CD4-positive, alpha-beta T cell treated with Interleukin-1 beta for 1 hour (primary cell): ENCODE measurements around the gene MAT1A.
A peak's percentile ranks its signal among the peaks of the same experiment; 100 is the strongest.
"Not testable (repeated sequence)": the region's sequence is repeated elsewhere in the genome, so short reads cannot be mapped to it uniquely, and the experiment has no call there.

Experiments
- DNase-seq, 2 donors: peaks; one replicate each; pipeline ENCODE4 v3.0.0-alpha.2; 2020 to 2022

MAT1A gene

DNA sequence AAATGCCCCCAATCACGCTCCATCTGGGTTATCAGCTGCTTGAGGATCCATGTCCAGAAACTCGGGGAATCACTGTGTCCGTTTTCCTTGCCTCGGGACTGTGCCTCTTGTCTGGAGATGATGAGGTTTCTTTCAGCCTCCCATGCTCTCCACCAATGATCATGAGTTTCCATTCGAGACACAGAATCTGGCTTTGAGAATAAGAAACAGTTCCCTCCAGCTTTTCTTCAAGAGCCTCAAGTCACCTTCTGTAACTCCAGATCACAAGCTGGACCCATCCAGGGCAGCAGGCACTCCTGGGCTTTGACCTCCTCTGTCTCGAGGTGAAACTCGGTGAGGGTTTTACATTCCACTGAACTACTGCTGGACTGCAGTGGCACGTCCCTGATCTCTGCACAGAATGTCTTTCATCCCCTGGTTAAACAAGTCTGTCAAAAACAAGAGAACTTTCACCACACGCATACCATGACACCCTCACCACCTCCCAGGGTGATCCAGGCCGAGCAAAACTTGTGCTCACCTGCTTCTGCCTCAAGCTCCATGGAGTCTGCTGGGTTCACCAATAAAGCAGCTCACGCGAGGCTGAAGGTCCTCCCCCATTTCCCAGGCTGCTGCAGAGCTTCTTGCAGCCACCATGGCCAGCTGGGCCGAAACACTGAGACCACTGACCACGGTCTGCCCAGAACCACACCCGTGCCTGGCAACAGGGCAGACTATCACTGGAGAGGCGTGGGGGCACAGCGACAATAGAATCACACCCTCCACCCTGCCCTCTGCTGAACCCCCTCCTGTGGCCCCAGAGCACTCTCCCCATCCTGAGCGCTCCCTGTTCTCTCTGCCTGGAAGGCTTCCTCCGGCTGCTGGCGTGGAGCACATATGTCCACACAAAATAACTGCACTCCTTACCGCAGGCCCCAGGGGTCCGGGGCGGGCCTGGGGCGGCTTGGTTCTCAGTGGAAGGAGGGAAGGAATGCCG lies 25.1 kb downstream of the MAT1A start:
- no peak for DNase-seq

DNA sequence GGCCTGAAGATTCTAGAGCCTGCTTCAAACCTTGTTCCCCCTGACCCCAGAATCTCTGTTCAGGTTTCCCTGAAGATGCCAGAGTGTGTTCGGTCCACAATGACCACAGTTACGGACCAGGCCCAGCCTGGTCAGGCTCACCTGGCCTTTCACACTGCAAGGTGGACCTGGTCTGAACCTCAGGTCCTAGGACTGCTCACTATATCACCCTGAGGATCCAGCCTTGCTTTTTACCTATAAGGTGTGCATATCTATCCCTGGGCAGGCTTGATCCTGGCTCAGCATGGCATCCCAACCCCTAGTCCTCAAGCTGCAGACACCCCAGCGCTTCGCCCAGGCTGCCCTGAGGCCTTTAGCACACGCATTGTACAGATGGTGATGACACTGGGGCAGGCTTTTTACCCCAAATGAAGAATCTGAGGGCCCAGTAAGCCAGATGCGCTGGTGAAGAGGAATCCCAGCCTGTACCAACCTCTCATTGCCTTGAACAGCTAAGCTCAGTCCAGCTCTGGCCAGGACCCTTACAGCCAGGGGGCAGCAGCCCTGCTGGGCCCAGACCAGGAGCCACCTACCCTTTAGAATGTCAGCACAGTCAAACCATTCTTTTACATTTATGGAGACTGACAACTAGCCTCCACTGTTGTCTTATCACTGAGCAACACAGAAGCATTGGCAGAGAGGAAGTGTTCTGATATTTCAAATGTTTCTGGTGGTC lies 28.0 kb downstream of the MAT1A start:
- no peak for DNase-seq

DNA sequence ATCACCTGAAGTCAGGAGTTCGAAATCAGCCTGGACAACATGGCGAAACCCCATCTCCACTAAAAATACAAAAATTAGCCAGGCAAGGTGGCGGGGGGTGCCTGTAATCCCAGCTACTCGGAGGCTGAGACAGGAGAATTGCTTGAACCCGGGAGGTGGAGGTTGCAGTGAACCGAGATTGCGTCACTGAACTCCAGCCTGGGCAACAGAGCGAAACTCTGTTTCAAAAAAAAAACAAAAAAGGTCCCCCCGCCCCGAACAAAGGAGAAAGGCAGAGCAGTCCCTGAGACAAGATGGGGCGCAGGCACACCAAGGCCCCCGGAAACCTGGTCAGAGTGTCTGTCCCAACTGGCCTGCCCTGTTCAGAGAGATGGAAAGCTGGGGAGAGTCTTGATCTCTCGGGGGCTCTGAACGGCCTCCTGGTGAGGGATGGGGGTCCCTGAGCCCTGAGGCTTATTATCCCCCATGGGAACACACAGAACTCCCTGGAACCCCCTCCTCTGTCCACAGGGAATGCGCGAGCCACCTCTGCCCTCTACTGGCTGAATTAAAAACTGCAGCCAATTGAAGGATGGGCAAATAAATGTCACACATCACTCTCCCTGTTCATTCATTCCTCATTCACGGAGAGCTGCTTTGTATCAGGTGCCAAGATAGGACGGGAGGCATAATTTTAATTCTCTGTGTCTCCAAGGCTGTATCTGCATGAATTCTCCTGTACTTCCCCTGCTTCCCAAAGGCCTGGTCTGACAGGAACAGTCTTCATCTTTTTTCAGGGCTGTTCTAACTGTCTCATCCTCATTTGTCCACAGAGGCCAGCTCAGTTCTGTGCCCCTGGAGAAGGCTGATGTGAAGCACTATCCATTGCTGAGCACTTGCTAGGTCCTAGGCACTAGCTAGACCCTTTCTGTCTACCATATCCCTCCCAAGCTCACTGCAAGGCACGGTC lies 28.9 kb downstream of the MAT1A start:
- DNase-seq, result peak in 1 of 2 donors; percentile 37

DNA sequence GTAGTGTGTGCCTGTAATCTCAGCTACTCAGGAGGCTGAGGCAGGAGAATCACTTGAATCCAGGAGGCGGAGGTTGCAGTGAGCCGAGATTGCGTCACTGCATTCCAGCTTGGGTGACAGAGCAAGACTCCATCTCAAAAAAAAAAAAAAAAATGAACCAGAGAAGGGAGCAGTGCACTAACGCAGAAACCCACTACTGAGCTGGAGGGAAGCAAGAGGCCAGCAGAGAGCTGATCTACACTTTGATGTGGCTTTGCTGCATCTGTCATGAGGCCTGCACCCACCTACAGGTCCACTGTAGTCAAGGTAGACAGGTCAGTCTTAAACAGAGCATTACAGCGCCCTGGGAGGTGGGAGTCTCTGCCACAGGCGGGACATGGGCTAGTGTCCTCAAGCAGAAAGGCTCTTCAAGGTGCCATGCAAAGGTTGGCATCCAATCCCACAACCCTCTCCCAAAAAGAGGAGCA lies 30.0 kb downstream of the MAT1A start:
- no peak for DNase-seq

DNA sequence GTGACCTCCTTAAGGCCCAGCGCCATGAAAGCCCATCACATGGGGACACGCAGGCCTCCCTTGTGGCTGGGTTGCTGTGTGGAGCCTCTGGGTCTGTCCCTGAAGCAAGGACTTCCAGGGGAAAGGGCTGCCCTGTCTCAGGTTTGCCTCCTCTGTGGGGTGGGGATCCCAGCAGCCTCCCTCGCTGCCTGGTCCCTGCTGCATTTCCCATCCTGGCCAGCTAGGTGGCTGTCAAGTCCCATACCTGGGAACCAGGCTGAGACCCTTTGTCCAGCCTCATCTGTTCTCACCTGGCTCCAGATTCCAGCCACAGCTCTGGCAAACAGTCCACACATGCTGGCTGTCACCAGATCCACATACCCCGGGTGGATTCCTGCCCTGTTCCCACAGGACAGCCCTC lies 32.7 kb downstream of the MAT1A start:
- not testable (repeated sequence) for DNase-seq

DNA sequence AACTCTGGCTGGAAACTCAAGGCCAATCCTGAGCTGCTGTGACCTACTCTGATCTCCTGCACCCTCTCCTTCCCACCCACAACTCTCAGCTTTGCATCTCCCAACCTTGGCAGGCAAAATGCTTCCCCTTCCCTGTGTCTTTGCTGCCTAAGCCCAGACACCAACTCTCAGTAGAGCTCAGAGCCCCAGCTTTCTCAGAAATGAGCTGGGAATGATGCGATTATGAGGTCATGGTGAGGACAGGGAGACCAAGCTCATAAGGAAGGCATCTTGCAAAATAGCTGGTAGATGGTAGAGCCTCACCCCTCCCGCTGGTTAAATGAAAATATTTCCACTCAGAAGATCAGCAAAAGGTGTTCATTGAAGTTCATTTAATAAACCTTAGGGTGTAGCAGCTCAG lies 34.7 kb downstream of the MAT1A start:
- not testable (repeated sequence) for DNase-seq

DNA sequence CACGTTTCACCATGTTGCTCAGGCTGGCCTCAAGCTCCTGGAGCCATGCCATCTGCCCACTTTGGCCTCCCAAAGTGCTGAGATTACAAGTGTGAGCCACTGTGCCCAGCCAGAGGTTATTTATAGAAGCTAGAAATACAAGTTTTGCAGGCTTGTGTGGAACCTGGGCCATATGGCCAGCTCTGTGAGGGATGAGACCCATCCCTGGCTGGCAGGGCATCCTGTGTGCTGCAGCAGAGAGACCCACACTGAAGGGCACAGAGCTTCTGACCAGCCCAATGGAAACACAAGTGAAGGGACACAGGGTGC lies 35.5 kb downstream of the MAT1A start:
- DNase-seq, result not testable (repeated sequence)

DNA sequence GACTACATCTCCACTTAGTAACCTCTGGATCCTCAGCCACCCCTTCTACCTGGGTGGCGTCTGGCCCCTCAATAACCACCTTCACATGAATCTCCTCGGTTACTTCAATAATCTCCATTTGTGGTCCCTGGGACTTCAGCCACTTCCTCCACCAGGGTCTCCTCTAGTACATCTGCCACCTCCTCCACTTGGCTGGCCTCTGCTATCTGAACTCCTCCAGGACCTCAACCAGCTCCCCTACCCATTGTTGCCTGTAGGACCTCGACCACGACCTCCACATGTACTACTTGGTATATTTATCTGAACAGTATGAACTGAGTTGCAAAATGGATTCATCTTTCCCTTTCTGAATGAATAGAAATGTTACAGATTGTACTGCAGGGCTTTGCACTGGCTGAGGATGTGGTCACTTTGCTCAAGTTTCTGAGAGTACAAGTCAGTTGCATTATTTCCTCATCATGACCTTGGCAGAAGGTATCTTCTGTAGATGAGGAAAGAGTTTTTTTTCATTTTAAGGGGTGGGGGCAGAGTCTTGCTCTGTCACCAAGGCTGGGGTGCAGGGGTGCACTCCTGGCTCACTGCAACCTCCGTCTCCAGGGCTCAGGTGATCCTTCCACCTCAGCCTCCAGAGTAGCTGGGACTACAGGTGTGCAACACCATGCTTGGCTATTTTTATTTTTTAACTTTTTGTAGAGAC lies 36.0 kb downstream of the MAT1A start:
- DNase-seq, result no peak

DNA sequence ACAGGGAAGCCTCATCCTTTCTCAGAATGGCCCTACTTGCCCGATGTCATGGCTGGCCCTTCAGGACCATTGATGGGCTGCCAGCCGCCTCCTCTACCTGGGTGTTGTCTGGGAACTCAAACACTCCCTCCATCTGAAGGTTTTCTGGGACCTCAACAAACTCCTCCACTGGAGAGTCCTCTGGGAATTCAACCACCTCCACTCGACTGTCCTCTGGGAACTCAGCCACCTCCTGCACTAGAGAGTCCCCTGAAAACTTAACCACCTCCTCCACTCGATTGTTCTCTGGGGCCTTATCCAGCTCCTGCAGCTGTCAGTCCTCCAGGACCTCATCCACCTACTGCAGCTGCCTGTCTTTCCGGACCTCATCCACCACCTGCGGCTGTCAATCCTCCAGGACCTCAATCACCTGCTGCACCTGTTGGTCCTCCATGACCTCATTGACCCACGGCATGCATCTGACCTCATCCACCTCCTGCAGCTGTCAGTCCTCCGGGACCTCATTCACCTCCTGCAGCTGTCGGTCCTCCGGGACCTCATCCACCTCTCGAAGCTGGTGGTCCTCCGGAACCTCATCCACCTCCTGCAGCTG lies 37.1 kb downstream of the MAT1A start:
- no peak for DNase-seq

DNA sequence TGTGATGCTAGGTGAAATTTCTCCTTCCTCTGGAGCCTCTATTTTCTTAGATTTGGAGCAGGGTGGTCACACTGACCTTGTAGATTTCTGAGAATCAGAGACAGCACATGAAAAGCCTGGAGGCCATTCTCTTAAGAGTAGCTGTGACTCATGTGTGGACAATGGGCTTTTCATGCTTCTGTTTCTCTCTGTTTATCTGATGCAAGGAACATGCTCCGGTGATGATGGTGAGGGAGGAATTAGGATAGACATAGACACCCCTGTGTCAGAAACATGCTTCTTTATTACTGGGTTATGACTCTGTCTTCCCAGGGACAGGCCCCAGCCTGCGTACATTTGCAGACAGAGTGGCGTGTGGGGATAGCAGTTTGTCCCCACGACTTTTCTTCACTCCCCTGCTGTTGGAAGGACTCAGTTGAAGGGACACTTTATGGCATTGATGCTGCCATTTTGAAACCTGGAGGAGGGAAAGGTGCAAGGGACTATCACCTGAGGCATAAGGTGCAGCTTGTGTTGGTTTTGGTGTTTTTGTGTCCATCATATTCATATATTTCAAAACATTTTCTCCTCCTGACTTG lies 37.7 kb downstream of the MAT1A start:
- DNase-seq, result not testable (repeated sequence)

DNA sequence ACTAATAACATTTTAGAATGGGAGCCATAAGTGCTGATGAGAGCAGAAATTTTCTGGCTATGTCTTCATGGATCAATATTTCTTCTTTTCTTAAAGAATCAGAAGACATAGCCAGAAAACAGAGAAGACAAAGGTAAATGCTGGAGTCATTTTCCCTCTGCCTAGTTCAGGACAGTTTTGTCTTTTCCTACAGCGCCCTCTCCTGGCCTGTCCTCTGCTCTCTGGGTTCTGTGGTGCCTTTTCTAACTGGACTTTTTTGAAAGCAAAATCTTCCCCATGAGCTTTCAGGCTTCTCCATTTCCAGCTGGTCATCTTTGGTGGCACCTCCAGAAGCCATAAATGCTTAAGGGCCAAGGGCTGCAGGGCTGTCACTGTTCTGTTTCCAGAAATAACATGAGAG lies 39.1 kb downstream of the MAT1A start:
- not testable (repeated sequence) for DNase-seq

DNA sequence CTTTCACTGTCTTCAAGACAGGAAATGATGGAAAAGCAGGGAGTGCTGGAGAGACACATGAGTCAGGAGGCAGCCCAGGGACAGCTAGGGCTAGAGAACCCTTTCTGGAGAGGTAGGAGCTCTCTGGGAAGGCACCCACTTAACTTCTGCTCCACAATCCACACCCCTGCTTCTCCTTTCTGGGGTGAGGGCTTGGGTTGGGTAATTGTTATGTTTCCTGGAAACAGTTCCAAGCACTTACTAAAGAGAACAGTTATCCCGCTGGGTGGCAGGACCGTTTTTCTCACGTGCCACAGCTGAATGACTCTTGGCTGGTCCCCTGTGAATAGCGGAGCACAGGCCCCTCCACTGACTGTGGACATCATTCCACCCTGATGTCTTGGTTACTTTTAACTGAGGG lies 39.6 kb downstream of the MAT1A start:
- DNase-seq, result not testable (repeated sequence)

DNA sequence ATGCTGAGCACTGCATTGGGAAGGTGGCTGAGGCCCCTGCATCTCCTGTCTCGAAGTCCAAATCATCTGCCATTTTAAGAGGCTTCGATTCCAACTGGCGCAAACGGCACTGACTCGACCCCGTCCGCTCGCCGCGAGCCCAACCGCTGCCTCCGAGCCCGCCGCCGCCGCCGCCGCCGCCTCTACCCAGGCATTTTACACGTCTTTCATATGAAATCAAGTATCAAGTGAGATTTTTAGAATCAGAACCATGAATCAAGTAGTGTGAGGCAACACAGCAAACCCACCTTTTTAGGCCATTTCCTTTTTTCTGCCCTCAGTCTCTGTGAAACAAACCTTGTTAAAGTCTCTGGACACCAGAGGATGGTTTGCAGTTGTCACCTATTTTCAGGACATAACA lies 41.8 kb downstream of the MAT1A start:
- not testable (repeated sequence) for DNase-seq

DNA sequence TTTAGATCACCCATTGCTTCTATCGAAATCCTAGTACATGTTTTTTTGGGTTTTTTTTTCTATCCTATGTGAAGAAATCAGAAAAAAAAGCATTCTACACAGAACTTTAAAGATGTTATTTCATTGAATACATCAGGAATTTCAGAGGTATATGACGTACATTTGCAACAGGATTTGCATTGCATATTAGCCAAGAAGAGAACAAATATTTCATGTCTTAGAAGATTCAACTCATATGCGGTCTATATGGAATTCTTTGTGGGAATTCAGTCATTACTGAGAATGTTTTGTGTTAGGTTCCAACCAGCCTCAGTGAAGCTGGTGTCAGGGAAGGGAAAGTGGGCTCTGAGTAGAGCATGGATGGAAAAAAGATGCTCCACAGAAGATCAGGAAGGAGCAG lies 45.1 kb downstream of the MAT1A start:
- DNase-seq, result not testable (repeated sequence)

DNA sequence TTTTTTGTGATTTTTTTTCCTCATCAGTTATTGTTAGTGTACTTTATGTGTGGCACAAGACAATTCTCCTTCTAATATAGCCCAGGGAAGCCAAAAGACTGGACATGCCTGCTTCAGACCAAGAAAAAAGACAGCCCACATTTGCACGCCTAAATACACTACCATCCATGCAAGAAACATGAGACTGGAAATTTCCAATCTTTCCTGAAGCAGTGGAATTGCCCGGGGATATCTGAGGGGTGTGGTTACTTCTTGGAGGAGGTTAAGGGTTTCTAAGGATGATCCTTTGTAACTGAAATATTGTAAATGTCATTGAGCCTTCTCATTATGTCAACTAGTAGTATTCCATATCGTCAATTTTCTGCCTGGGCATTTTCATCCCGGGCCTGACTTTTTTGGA lies 47.1 kb downstream of the MAT1A start:
- not testable (repeated sequence) for DNase-seq

DNA sequence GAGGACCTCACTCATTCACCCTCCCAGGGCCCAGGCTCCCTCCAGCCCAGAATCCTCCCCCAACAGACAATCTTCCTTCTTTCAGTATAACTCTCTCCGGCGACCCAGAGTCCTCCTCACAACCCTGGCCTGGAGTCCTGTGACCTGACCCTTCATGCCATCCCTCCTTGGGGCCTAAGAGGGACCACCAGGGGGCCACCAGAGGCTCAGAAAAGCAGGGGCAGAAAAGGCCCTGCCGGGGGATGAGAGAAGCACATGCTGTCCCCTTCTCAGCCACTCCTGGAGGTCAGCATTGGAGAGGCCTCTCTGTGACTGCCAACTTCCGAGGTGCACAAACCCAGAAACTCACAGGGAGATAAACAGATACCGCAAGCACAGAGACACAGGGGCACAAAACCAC lies 53.0 kb downstream of the MAT1A start:
- DNase-seq, result not testable (repeated sequence)

DNA sequence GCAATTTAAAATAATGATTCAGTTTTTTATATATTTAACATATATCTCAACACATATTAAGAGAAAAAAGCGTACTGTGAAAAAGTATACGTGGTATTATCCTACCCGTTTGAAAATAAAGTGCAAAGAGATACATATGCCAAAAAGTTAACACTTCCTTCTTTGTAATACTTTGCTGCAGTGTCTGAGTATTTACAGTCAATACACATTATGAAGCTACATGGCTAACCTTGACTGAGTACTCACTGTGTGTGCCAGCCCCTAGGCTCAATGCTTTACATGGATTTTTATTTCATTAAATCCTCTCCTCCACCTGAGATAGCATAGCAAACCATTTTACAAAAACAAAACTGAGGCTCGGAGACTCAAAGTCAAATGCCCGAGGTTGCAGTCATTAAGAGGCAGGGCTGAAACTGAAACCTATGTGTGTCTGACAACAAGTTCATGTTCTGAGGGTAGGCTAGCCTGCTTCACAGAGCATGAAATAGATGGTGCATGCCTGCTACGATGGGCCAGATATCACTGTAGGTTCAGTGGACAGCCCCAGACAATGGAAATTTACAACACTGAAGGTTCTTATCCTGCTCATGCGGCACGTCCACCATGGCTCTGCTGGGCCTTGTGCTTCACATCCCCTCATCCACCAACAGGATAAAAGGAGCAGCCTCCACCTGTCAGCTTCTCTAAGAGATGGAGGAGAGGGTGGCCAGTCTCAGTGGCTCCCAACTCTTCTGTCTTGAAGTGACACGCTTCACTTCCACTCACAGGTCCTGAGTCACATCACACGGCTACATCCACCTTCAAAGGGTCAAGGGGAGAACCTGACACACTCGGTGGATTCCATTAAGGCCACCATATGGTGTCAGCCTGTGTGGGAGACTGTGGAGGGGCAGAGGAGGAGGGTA lies 54.9 kb downstream of the MAT1A start:
- not testable (repeated sequence) for DNase-seq

DNA sequence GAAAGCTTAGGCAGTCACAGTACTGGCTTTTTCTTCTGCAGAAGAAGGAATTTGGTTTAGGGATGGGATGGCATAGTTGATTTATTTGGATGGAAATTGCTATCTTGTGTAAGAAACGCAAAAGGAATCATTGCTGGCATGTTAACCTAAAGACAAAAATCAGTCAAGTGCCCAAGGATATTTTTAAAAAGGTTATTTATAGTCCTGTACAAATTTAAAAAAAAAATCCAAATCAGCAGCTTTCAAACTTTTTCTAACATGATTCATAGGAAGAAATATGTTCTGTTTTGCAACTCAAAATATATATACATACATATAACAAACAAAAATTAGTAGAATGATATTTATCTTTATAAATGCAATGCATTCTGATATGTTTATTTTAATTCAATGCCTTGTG lies 55.6 kb downstream of the MAT1A start:
- not testable (repeated sequence) for DNase-seq

DNA sequence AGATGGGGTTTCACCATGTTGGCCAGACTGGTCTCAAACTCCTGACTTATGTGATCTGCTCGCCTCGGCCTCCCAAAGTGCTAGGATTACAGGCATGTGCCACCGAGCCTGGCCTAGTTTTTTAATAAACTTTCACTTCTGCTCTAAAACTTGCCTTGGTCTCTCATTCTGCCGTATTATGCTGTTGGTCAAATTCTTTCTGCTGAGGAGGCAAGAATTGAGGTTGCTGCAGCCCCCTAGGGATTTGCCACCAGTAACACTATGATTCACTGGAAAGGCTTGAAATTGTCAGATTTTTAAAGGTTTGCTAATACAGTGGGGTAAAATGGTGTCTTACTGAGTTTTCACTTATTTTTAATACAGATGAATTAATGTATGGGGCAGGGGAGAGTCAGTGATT lies 62.7 kb downstream of the MAT1A start:
- DNase-seq, result not testable (repeated sequence)

DNA sequence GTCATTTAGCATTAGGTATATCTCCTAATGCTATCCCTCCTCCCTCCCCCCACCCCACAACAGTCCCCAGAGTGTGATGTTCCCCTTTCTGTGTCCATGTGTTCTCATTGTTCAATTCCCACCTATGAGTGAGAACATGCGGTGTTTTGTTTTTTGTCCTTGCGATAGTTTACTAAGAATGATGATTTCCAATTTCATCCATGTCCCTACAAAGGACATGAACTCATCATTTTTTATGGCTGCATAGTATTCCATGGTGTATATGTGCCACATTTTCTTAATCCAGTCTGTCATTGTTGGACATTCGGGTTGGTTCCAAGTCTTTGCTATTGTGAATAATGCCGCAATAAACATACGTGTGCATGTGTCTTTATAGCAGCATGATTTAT lies 66.4 kb downstream of the MAT1A start:
- not testable (repeated sequence) for DNase-seq
